Heart left ventricle (tissue), 13 donors: Measurements from ENCODE around the gene KCNH5.

ENCODE experiments used
- POLR2A ChIP-seq, 2 donors: fragments of 450-650 bp; IDR thresholded peaks; one replicate each; pipeline ENCODE4 v1.6.1; 2017; ENCODE audit warnings: antibody characterized with exemption in 2 of 2, mild to moderate bottlenecking in 2 of 2, moderate library complexity in 2 of 2
- TF ChIP-seq, protein P1 (sequence below), 12 donors: fragments of 200-600 bp; sonication (generic) in 4 of 12; IDR thresholded peaks; one replicate each; pipeline versions ENCODE4 v1.5.0 to v1.8.0; 2018 to 2022; ENCODE audit warnings: antibody characterized with exemption in 12 of 12, mild to moderate bottlenecking in 5 of 12
- donor health status: ischemic (EF 13 %, LVEDD 7.1; RV severe dilation, severe dysfunction).
- donor health status: DM: no; HTN: yes; CAD: no.
- donor health status: DM: no; HTN: no; CAD: no.
- donor health status: ischemic (EF 25% LVEDD 6.9; RV normal size, moderate dysfunction).
- donor health status: ischemic (EF 25% LVEDD 5.7; RV mildly dilated, moderate dysfunction).
- donor health status: ischemic (EF 35%, LVEDD 5.7; RV mildly dilated, moderate dysfunction).
- donor health status: nonischemic (EF 11% LVEDD 7.7; RV severe dilation, severe dysfunction).
- donor health status: DM: yes; HTN: yes; CAD: no.
- donor health status: PGD.
- donor health status: ischemic (EF 29% LVEDD 5.4; RV normal size, mild dysfunction).
- donor health status: nonischemic (EF 23%, LVEDD 6.1; RV moderate dilation, normal function).

DNA sequence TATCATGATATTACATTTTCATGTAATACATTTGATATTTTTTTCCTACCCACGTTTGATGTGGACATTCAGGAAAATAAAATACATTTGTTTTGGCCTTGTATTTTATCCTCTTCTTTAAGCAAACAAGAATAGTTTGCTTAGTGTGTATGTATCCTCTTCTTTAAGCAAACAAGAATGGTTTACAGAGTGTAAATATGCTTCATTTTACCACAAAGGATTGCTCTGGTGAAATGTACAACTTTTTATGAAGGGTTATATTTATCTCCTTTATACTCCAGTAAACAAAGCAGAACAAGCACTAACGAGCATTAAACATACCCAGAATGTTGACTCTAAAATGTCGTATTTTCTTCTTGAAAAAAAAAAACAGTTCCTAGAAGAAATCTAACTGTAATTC is 244.7 kb downstream of the KCNH5 start:
- TF ChIP-seq, protein P1, sequence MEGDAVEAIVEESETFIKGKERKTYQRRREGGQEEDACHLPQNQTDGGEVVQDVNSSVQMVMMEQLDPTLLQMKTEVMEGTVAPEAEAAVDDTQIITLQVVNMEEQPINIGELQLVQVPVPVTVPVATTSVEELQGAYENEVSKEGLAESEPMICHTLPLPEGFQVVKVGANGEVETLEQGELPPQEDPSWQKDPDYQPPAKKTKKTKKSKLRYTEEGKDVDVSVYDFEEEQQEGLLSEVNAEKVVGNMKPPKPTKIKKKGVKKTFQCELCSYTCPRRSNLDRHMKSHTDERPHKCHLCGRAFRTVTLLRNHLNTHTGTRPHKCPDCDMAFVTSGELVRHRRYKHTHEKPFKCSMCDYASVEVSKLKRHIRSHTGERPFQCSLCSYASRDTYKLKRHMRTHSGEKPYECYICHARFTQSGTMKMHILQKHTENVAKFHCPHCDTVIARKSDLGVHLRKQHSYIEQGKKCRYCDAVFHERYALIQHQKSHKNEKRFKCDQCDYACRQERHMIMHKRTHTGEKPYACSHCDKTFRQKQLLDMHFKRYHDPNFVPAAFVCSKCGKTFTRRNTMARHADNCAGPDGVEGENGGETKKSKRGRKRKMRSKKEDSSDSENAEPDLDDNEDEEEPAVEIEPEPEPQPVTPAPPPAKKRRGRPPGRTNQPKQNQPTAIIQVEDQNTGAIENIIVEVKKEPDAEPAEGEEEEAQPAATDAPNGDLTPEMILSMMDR (IDR thresholded peaks at IDR 0.05), result no peak
- no peak for TF ChIP-seq POLR2A (IDR thresholded peaks at IDR 0.05)
